Measurements from ENCODE around the gene CDC42BPG. TPM values are rescaled to one million over a fixed set of nuclear protein-coding genes. Genes with fewer than 3 reads are reported as not detected.

CDC42BPG gene
- total RNA-seq, 2 donors from 2014 or later, result 13.5 to 18.9 TPM

DNA sequence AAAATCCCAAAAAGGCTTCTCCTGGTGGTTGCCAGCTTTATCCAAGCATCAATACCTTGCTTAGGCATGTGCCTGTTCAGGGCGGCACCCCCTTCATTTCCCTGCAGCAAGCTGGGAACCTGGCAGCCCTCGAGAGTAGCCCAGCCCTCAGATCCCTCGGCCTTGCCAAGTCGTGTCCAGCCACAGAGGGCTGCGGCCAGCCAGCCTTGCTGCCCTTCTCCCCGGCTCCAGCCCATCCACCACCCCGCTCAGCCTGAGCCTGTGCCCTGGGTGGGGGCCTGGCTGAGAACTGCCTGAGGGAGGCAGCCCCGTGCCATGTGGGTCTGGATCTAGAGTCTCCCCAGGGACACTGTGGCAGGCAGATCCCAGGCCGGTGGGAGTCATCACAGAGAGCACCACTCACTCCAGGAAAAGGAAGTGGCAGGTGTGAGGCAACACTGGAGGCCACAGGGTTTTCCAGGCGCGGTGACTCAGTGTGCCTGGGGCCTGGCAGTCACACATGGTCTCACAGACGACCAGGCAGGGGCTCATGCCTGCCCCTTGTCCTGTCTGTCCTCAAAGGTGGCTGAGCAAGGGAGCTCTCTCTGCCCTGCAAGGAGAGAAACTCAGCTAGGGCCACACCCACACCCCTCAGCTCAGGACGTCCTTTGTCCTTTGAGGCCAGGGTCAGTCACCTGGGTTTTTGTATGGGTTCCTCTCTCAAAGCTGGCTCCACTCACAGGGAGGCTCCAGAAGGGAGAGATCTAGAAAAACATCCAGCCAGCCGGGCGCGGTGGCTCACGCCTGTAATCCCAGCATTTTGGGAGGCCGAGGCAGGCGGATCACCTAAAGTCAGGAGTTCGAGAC is 12.2 kb upstream of the CDC42BPG start:
- DNase-seq (peak in 2 of 4 donors; percentile 50 to 64), ATAC-seq (no peak)
- Histone ChIP-seq H3K4me3 (no peak overlapping the region), H3K36me3 (replicated peaks in 1 of 2; ENCODE audit: insufficient read depth in 1 of 2, low read depth in 2 of 2) (no peaks in the 10 kb centered on the region), H3K27me3 (no peaks in the 10 kb centered on the region), H3K9me3 (no peaks in the 10 kb centered on the region), H3K4me1 (peaks cover 33% of the 10 kb centered on the region), H3K27ac (peak overlapping the region in 2 of 4 donors; percentile 57 to 80)
- TF ChIP-seq, protein P1, sequence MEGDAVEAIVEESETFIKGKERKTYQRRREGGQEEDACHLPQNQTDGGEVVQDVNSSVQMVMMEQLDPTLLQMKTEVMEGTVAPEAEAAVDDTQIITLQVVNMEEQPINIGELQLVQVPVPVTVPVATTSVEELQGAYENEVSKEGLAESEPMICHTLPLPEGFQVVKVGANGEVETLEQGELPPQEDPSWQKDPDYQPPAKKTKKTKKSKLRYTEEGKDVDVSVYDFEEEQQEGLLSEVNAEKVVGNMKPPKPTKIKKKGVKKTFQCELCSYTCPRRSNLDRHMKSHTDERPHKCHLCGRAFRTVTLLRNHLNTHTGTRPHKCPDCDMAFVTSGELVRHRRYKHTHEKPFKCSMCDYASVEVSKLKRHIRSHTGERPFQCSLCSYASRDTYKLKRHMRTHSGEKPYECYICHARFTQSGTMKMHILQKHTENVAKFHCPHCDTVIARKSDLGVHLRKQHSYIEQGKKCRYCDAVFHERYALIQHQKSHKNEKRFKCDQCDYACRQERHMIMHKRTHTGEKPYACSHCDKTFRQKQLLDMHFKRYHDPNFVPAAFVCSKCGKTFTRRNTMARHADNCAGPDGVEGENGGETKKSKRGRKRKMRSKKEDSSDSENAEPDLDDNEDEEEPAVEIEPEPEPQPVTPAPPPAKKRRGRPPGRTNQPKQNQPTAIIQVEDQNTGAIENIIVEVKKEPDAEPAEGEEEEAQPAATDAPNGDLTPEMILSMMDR (IDR thresholded peaks at IDR 0.05), result no peak
- TF ChIP-seq POLR2A (IDR thresholded peaks at IDR 0.05), result no peak
- 74 to 100% methylated on average over 3 to 20 of the region's 20 CpGs for WGBS, 2 donors
- intact Hi-C loops (cut with DNase I), result no loop called here

DNA sequence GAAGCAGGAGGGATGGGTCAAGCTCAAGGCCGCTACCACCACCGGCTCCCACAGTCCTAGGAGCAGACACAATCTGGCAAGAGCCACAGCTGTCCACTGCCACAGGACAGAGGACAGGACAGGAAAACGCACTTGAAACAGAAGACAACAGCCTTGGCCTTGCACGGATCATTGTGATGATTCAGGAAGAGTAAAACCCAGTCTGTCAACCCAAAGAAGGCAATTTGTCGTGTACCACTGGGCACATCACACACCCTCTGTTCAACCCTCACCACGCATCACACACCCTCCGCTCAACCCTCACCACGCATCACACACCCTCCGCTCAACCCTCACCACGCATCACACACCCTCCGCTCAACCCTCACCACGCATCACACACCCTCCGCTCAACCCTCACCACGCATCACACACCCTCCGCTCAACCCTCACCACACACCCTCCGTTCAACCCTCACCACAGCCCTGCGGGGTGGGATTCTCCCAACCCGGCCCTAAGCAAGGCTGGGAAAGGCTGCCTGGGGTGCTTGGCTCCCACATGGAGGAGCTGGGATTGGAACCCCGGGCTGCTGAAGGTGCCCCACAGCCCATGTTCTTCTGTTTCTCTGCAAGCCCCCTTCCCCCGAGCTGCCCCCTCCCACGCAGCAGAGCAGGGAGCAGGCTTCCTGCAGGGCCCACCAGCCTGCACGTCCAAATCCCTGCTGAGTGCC is 11.3 kb upstream of the CDC42BPG start:
- Histone ChIP-seq H3K27me3 (no peaks in the 10 kb centered on the region), H3K27ac (peak overlapping the region; percentile 54 to 81 (median 68)), H3K4me3 (no peak overlapping the region), H3K36me3 (replicated peaks in 1 of 2; ENCODE audit: insufficient read depth in 1 of 2, low read depth in 2 of 2) (no peaks in the 10 kb centered on the region), H3K4me1 (peaks cover 33% of the 10 kb centered on the region), H3K9me3 (no peaks in the 10 kb centered on the region)
- TF ChIP-seq, protein P1 (IDR thresholded peaks at IDR 0.05), result no peak
- no peak for TF ChIP-seq POLR2A (IDR thresholded peaks at IDR 0.05)
- no peak for ATAC-seq
- 78 to 89% methylated on average over 9 to 21 of the region's 22 CpGs for WGBS, 2 donors
- intact Hi-C loops (cut with DNase I), result no loop called here
- DNase-seq, result no peak

- TF ChIP-seq, protein P1 (IDR thresholded peaks at IDR 0.05), result no peak
- intact Hi-C loops (cut with DNase I), result no loop called here
- Histone ChIP-seq H3K9me3 (no peaks in the 10 kb centered on the region), H3K4me3 (no peak overlapping the region), H3K4me1 (peaks cover 33% of the 10 kb centered on the region), H3K27me3 (no peaks in the 10 kb centered on the region), H3K27ac (peak overlapping the region; percentile 54 to 81 (median 68)), H3K36me3 (replicated peaks in 1 of 2; ENCODE audit: insufficient read depth in 1 of 2, low read depth in 2 of 2) (no peaks in the 10 kb centered on the region)
- peak; percentile 86 for ATAC-seq
- DNase-seq, result peak; percentile 67 to 95 (median 73)
- 81 to 87% methylated on average over 37 to 44 of the region's 45 CpGs for WGBS, 2 donors
These were observed 10.4 kb upstream of the CDC42BPG start for GRCh38 chr11:64854534-64855502.

DNA sequence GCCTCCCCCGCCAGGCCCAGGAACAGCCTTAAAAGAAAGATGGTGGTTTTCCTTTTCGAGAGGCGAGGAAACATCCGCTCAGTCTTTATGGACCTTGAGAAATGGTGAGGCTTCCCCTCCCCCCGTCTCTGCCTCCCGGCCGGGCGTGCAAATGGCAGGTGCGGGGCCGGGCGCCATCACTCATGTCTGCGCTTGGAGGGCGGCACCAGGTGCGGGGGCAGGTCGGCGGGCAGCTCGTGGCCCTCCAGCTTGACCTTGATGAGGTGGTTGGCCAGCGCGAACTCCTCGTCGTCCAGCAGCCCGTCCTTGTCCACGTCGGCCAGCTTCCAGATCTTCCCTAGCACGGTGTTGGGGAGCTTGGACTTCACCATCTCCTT is 9.7 kb upstream of the CDC42BPG start:
- Histone ChIP-seq H3K4me1 (peaks cover 36% of the 10 kb centered on the region), H3K27me3 (no peaks in the 10 kb centered on the region), H3K9me3 (no peaks in the 10 kb centered on the region), H3K4me3 (no peak overlapping the region), H3K27ac (peak overlapping the region; percentile 54 to 81 (median 68)), H3K36me3 (replicated peaks in 1 of 2; ENCODE audit: insufficient read depth in 1 of 2, low read depth in 2 of 2) (no peaks in the 10 kb centered on the region)
- ATAC-seq (no peak), DNase-seq (no peak)
- intact Hi-C loops (cut with DNase I), result no loop called here
- TF ChIP-seq POLR2A (IDR thresholded peaks at IDR 0.05), result no peak
- TF ChIP-seq, protein P1 (IDR thresholded peaks at IDR 0.05), result no peak
- WGBS, 2 donors, result 94 to 97% methylated on average over 16 to 24 of the region's 25 CpGs

Data from body of pancreas (tissue), 4 donors.